Lung (tissue), 12 donors: ENCODE data around the gene GFOD2. TPM values are rescaled to one million over a fixed set of nuclear protein-coding genes. Genes with fewer than 3 reads are reported as not detected.
"Not testable (repeated sequence)": the region's sequence is repeated elsewhere in the genome, so short reads cannot be mapped to it uniquely, and the experiment has no call there.

ENCODE experiments used
- ATAC-seq: fragments of 200-7000 bp; cut with Tn5 transposase; one replicate; pipeline ENCODE4 v1.9.1; 2020; ENCODE audit warnings: moderate number of reproducible peaks; ENCODE audit not compliant: insufficient read depth, low FRiP score
- DNase-seq, 3 donors: peaks; one replicate each; pipeline ENCODE4 v3.0.0-alpha.2; 2013 to 2017
- H3K27ac ChIP-seq, 2 donors: one replicate each; pipeline ENCODE4 v1.5.1; 2013; ENCODE audit warnings: mild to moderate bottlenecking in 2 of 2, moderate library complexity in 2 of 2, control low read depth in 1 of 2, inconsistent platforms in 1 of 2, low read depth in 1 of 2, low read length in 1 of 2
- H3K27me3 ChIP-seq, 3 donors: one replicate each; pipeline ENCODE4 v1.5.1; 2013; ENCODE audit warnings: low read length in 2 of 3; ENCODE audit not compliant: control insufficient read depth in 3 of 3, insufficient read depth in 3 of 3
- H3K36me3 ChIP-seq, 4 donors: one replicate each; pipeline ENCODE4 v1.5.1; 2013; ENCODE audit warnings: low read length in 4 of 4, mild to moderate bottlenecking in 1 of 4, moderate library complexity in 1 of 4; ENCODE audit not compliant: control insufficient read depth in 4 of 4, insufficient read depth in 4 of 4
- H3K4me1 ChIP-seq, 5 donors: one replicate each; pipeline ENCODE4 v1.5.1; 2013; ENCODE audit warnings: low read length in 5 of 5, mild to moderate bottlenecking in 2 of 5, moderate library complexity in 1 of 5; ENCODE audit not compliant: control insufficient read depth in 5 of 5, insufficient read depth in 5 of 5
- H3K4me3 ChIP-seq: one replicate; pipeline ENCODE4 v1.5.1; 2013; ENCODE audit warnings: mild to moderate bottlenecking, control low read depth, moderate library complexity
- H3K9ac ChIP-seq, 2 donors: one replicate each; pipeline ENCODE4 v1.5.1; 2013; ENCODE audit warnings: low read length in 2 of 2, control low read depth in 1 of 2; ENCODE audit not compliant: insufficient read depth in 1 of 2
- H3K9me3 ChIP-seq, 4 donors: one replicate each; pipeline ENCODE4 v1.5.1; 2013; ENCODE audit warnings: low read length in 3 of 4, mild to moderate bottlenecking in 1 of 4, moderate library complexity in 1 of 4; ENCODE audit not compliant: control insufficient read depth in 4 of 4, insufficient read depth in 3 of 4
- WGBS, 2 donors: extraction: QIAGEN DNeasy Blood & Tissue Kit; methylation state at CpG; one replicate each; pipeline ENCODE4 v1.1.7; 2013; 5-methylcytosine and 5-hydroxymethylcytosine counted together
- polyA plus RNA-seq, 2 donors: library from polyadenylated mRNA; stranded (reverse); fragments of 200-250 nt; gene quantifications; one replicate each; pipeline ENCODE4 v1.2.1, GENCODE V29; 2013
- total RNA-seq, 2 donors: library from RNA; depleted of rRNA in 1 of 2; stranded (reverse); fragments of >200 nt in 1 of 2; gene quantifications; one replicate each; pipeline ENCODE4 v1.2.1, GENCODE V29; 2014 to 2021
- TF ChIP-seq, protein P1 (sequence below): IDR thresholded peaks from 2 replicates; pipeline ENCODE4 v1.5.1; 2012; ENCODE audit warnings: mild to moderate bottlenecking; ENCODE audit errors: control extremely low read depth, extremely low read depth
- donor health status: control.
- donor health status: control.
- donor health status: Bipolar disorder and iron deficiency.
- donor health status: healthy.
- donor health status: DM: yes; HTN: yes; CAD: no.

GFOD2 gene
- total and polyA plus RNA-seq, 4 donors = 10.1 to 26.3 (median 16.1) TPM

DNA sequence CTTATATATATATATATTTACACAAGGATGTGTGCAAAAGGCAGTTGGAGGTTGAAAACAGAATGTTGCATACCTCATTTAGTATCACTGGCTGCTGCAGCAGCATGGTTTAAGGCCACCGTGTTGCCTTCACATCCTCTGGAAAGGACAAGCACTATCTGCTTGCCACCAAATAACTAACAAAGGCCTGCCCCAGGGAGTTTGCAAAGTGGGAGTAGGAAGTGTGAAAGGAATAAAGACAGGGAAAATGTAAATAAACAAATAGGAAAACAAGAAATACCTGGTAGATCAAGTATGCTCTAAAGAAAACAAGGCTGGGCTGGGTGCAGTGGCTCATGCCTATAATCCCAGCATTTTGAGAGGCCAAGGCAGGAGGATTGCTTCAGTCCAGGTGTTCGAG is 33.5 kb upstream of the GFOD2 start:
- ATAC-seq = no peak
- Histone ChIP-seq H3K4me1 (peaks cover 0 to 2% (median 0%) of the 10 kb centered on the region in 5 donors), H3K27ac (no peak overlapping the region), H3K27me3 (no peaks in the 10 kb centered on the region), H3K9me3 (no peaks in the 10 kb centered on the region), H3K4me3 (no peak overlapping the region), H3K36me3 (peaks cover 0 to 4% (median 1%) of the 10 kb centered on the region in 4 donors), H3K9ac (no peak overlapping the region)
- DNase-seq = no peak
- TF ChIP-seq, protein P1, sequence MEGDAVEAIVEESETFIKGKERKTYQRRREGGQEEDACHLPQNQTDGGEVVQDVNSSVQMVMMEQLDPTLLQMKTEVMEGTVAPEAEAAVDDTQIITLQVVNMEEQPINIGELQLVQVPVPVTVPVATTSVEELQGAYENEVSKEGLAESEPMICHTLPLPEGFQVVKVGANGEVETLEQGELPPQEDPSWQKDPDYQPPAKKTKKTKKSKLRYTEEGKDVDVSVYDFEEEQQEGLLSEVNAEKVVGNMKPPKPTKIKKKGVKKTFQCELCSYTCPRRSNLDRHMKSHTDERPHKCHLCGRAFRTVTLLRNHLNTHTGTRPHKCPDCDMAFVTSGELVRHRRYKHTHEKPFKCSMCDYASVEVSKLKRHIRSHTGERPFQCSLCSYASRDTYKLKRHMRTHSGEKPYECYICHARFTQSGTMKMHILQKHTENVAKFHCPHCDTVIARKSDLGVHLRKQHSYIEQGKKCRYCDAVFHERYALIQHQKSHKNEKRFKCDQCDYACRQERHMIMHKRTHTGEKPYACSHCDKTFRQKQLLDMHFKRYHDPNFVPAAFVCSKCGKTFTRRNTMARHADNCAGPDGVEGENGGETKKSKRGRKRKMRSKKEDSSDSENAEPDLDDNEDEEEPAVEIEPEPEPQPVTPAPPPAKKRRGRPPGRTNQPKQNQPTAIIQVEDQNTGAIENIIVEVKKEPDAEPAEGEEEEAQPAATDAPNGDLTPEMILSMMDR = no peak
- WGBS, 2 donors = 81 to 84% methylated on average over 2 of the region's 2 CpGs

DNA sequence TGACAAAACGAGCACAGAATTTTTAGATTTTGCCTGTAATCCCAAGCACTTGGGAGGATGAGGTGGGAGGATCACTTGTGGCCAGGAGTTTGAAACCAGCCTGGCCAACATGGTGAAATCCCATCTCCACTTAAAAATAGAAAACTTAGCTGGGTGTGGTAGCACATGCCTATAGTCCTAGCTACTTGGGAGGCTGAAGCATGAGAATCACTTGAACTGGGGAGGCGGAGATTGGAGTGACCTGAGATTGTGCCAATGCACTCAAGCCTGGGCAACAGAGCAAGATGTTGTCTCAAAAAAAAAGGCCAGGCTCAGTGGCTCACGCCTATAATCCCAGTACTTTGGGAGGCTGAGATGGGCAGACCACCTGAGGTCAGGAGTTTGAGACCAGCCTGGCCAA is 32.2 kb upstream of the GFOD2 start:
- not testable (repeated sequence) for H3K27me3 ChIP-seq, H3K27ac ChIP-seq, H3K4me3 ChIP-seq, H3K36me3 ChIP-seq, H3K4me1 ChIP-seq, H3K9me3 ChIP-seq, ATAC-seq, H3K9ac ChIP-seq, DNase-seq
- WGBS, 2 donors = 82 to 89% methylated on average over 3 of the region's 3 CpGs

DNA sequence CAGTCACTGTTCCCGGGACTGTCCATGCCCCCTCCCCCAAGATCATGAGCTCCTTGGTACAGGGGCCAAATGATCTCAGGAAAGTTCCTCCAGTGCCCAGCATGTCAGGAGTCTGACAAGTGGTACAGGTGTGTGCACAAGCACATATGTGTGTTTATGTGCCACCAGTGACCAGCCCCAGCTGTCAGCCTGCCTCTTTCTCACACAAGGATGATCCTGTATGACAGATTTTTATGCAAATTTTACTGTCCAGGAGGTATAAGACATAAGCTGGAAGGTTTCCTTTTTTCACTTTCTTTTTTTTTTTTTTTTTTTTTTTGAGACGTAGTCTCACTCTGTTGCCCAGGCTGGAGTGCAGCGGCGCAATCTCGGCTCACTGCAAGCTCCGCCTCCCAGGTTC is 31.4 kb upstream of the GFOD2 start:
- 95 to 100% methylated on average over 5 to 6 of the region's 6 CpGs for WGBS, 2 donors
- ATAC-seq = no peak
- DNase-seq = no peak
- TF ChIP-seq, protein P1 = no peak
- Histone ChIP-seq H3K9me3 (no peaks in the 10 kb centered on the region), H3K27me3 (no peaks in the 10 kb centered on the region), H3K4me1 (peaks cover 0 to 2% (median 0%) of the 10 kb centered on the region in 5 donors), H3K36me3 (peaks cover 0 to 2% (median 0%) of the 10 kb centered on the region in 4 donors), H3K9ac (no peak overlapping the region), H3K27ac (no peak overlapping the region), H3K4me3 (no peak overlapping the region)

DNA sequence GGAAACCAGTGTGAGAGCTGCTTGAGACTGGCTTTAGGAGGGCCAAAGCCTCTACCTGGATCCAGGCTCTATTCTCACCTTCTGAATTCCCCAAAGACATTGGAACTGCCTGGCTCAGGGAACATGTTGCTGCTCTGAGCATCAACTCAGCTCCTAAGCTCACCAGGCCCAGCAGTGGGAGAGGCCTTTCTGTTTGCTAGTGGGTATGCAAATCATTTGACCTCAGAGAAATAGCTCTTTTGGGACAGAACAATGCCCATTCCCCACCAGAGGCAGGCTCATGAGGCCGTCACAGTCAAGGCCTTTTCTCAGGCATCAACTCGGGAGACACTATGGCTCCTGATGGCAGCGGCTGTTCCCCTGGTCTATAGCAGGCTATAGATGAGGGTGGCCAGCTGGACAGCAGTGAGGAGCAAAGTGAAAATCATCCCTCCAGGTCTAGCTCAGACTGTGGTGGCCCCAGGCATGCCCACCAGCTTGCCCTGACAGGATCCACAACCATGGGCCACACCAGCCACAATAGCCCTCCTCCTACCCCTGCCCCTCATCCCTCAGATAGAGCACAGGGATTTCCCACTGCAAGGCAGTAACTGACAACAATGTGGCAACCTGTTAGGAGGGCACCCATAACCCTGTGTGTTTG is 30.4 kb upstream of the GFOD2 start:
- WGBS, 2 donors = 96% methylated on average over 3 of the region's 3 CpGs
- Histone ChIP-seq H3K9ac (no peak overlapping the region), H3K4me1 (peaks cover 0 to 2% (median 0%) of the 10 kb centered on the region in 5 donors), H3K4me3 (no peak overlapping the region), H3K9me3 (no peaks in the 10 kb centered on the region), H3K27ac (no peak overlapping the region), H3K27me3 (no peaks in the 10 kb centered on the region), H3K36me3 (peaks cover 0 to 2% (median under 1%) of the 10 kb centered on the region in 4 donors)
- TF ChIP-seq, protein P1 = no peak
- ATAC-seq (no peak), DNase-seq (no peak)
